ENCODE measurements around the gene PCNA.

The PCNA gene

DNA sequence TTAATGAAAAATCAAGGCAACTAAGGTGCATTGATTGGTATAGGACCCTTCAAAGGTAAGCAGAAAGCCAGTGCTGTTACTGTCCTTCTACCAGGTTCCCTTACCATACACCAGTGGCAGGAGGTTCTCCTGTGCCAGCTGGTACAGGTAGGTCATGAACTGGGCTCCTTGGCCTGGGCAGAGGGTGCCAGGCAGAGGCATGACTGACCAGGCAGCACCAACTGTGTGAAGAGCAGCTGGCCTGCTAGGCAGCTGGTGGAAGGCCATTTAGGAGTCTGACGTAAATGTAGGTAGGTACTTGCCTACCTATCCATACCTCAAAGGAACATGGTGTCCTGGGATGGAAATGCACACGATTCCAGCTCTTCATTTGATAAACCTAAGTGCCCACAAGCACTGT lies 23.3 kb downstream of the PCNA start:
- Histone ChIP-seq H3K4me1 (ENCODE audit: control insufficient read depth in 1 of 2, insufficient read depth in 1 of 2, low read depth in 1 of 2, low read length in 1 of 2) (peaks cover 5 to 13% of the 10 kb centered on the region in 2 experiments), H3K27ac (peak overlapping the region; percentile 62), H3K27me3 (no peaks in the 10 kb centered on the region), H3K9me3 (no peaks in the 10 kb centered on the region), H3K4me3 (ENCODE audit: low read depth in 1 of 2, low read length in 1 of 2) (no peak overlapping the region), H3K36me3 (peaks cover 4% of the 10 kb centered on the region)
- TF ChIP-seq, protein P1, sequence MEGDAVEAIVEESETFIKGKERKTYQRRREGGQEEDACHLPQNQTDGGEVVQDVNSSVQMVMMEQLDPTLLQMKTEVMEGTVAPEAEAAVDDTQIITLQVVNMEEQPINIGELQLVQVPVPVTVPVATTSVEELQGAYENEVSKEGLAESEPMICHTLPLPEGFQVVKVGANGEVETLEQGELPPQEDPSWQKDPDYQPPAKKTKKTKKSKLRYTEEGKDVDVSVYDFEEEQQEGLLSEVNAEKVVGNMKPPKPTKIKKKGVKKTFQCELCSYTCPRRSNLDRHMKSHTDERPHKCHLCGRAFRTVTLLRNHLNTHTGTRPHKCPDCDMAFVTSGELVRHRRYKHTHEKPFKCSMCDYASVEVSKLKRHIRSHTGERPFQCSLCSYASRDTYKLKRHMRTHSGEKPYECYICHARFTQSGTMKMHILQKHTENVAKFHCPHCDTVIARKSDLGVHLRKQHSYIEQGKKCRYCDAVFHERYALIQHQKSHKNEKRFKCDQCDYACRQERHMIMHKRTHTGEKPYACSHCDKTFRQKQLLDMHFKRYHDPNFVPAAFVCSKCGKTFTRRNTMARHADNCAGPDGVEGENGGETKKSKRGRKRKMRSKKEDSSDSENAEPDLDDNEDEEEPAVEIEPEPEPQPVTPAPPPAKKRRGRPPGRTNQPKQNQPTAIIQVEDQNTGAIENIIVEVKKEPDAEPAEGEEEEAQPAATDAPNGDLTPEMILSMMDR (IDR thresholded peaks at IDR 0.05), result no peak

DNA sequence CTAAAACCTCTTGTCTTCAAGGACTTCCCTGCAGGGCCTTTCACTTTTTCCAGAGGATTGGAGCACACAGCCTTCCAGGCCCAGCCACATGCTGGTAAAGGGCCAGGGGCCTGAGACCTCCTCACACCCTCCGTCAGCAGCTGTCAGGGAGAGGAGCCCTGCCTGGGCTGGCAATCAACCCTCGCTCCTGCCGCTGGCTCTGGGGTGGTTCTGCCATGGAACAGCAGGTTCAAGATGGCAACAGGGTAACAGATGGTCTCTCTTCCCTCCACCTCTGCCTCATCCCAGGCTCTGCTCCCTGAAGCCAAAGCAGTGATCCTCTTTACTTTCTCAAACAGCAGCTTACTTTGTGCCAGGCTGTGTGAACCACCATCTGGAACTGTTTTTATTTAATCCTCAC lies 23.8 kb downstream of the PCNA start:
- Histone ChIP-seq H3K4me3 (ENCODE audit: low read depth in 1 of 2, low read length in 1 of 2) (no peak overlapping the region), H3K27me3 (no peaks in the 10 kb centered on the region), H3K27ac (peak overlapping the region; percentile 62), H3K4me1 (ENCODE audit: control insufficient read depth in 1 of 2, insufficient read depth in 1 of 2, low read depth in 1 of 2, low read length in 1 of 2) (peaks cover 11 to 16% of the 10 kb centered on the region in 2 experiments), H3K36me3 (peaks cover 4% of the 10 kb centered on the region), H3K9me3 (no peaks in the 10 kb centered on the region)
- TF ChIP-seq, protein P1 (IDR thresholded peaks at IDR 0.05), result no peak

DNA sequence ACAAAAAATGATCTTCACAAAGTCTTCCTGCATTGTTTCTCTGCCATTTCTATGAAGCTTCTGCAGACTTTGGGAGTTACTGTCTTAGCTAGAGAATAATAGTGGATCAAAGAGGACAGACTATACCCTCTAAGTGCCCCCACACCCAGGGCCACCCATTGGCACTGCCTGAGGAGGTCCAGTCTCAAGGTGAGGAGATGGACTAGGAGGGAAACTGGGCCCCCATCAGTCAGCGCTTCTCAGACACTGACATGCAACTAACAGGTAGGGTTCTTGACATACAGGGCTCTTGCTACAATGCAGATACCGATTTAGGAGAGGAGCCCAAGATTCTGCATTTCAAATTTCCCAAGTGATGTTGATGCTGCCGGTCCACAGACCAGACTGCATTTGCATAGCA lies 24.3 kb downstream of the PCNA start:
- H3K4me3 ChIP-seq (ENCODE audit: low read depth in 1 of 2, low read length in 1 of 2), result no peak overlapping the region
- no peaks in the 10 kb centered on the region for H3K9me3 ChIP-seq
- H3K27ac ChIP-seq, result peak overlapping the region; percentile 62
- H3K36me3 ChIP-seq, result peaks cover 4% of the 10 kb centered on the region
- no peaks in the 10 kb centered on the region for H3K27me3 ChIP-seq
- H3K4me1 ChIP-seq (ENCODE audit: control insufficient read depth in 1 of 2, insufficient read depth in 1 of 2, low read depth in 1 of 2, low read length in 1 of 2), result peaks cover 15 to 16% of the 10 kb centered on the region in 2 experiments
- TF ChIP-seq, protein P1 (IDR thresholded peaks at IDR 0.05), result no peak

DNA sequence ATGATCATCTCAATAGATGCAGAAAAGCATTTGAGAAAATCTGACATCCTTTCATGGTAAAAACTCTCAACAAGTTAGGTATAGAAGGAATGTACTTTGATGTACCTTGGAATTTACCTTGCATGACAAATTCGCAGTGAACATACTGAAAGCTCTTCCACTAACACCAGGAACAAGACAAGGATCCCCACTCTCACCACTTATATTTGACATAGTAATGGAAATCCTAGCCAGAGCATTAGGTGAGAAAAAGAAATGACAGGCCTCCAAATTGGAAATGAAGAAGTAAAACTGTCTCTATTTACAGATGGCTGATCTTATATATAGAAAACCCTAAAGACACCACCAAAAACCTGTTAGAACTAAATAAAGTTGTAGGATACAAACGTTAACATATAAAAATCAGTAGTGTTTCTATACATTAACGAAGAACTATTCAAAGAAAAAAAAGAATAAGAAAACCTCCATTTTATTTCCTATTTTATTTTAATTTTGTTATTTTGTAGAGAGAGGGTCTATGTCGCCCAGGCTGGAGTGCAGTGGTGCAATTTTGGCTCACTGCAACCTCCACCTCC lies 26.9 kb downstream of the PCNA start:
- Histone ChIP-seq H3K4me3 (ENCODE audit: low read depth in 1 of 2, low read length in 1 of 2) (no peak overlapping the region), H3K27me3 (no peaks in the 10 kb centered on the region), H3K9me3 (no peaks in the 10 kb centered on the region), H3K36me3 (peaks cover 4% of the 10 kb centered on the region), H3K27ac (peak overlapping the region; percentile 45), H3K4me1 (ENCODE audit: control insufficient read depth in 1 of 2, insufficient read depth in 1 of 2, low read depth in 1 of 2, low read length in 1 of 2) (peaks cover 35 to 37% of the 10 kb centered on the region in 2 experiments)
- TF ChIP-seq, protein P1 (IDR thresholded peaks at IDR 0.05), result no peak

DNA sequence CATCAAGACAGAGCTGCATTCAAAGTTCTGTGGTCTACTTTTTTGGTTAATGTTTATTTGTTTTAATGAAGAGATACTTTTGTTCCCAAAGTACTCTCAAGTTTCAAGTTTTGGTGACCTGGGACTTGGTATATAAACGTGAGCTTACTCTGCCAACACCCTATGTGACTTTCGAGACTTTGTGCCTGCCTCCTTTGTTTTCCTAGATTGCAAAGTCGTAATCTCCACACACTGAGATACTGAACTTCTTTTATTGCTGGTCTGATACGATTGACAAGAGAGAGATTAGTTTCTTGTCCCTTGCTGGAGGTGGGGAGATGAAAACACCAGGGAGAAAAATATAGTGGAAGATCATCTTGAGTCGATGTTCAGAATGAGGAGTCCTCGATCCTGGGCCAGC lies 27.9 kb downstream of the PCNA start:
- H3K27me3 ChIP-seq, result no peaks in the 10 kb centered on the region
- TF ChIP-seq, protein P1 (IDR thresholded peaks at IDR 0.05), result no peak
- no peak overlapping the region for H3K4me3 ChIP-seq (ENCODE audit: low read depth in 1 of 2, low read length in 1 of 2)
- H3K9me3 ChIP-seq, result no peaks in the 10 kb centered on the region
- peak overlapping the region; percentile 100 for H3K27ac ChIP-seq
- H3K4me1 ChIP-seq (ENCODE audit: control insufficient read depth in 1 of 2, insufficient read depth in 1 of 2, low read depth in 1 of 2, low read length in 1 of 2), result peaks cover 35 to 38% of the 10 kb centered on the region in 2 experiments
- H3K36me3 ChIP-seq, result peaks cover 4% of the 10 kb centered on the region
